KMS-11 (cell line): ENCODE measurements around the gene PTGES3.

ENCODE experiments used
- H2AFZ ChIP-seq: fragments of 200-600 bp; sonication (generic); 2 replicates; pipeline ENCODE4 v1.6.1; 2016; ENCODE audit warnings: antibody characterized with exemption, mixed run types, low read depth
- H3K27ac ChIP-seq: fragments of 200-600 bp; sonication (generic); 2 replicates; pipeline ENCODE4 v1.6.1; 2016; ENCODE audit warnings: mild to moderate bottlenecking, mixed run types
- H3K27me3 ChIP-seq: fragments of 200-600 bp; sonication (generic); 2 replicates; pipeline ENCODE4 v1.6.1; 2017; ENCODE audit warnings: mild to moderate bottlenecking, low read depth, mixed run types, moderate library complexity; ENCODE audit not compliant: insufficient read depth
- H3K36me3 ChIP-seq: fragments of 200-600 bp; sonication (generic); 2 replicates; pipeline ENCODE4 v1.6.1; 2017; ENCODE audit warnings: mild to moderate bottlenecking, mixed run types; ENCODE audit not compliant: insufficient read depth
- H3K4me1 ChIP-seq: fragments of 200-600 bp; sonication (generic); 2 replicates; pipeline ENCODE4 v1.6.1; 2016; ENCODE audit warnings: mild to moderate bottlenecking, low read depth, mixed run types; ENCODE audit not compliant: poor library complexity, severe bottlenecking
- H3K4me2 ChIP-seq: fragments of 200-600 bp; sonication (generic); 2 replicates; pipeline ENCODE4 v1.7.0; 2016; ENCODE audit warnings: mild to moderate bottlenecking, mixed run types
- H3K4me3 ChIP-seq: fragments of 200-600 bp; sonication (generic); IDR thresholded peaks from 2 replicates; pipeline ENCODE4 v1.6.1; 2017; ENCODE audit warnings: low read depth, low read length, mixed read lengths; ENCODE audit not compliant: insufficient read depth
- H3K79me2 ChIP-seq: fragments of 200-600 bp; sonication (generic); 2 replicates; pipeline ENCODE4 v1.6.1; 2016; ENCODE audit warnings: low read depth, mixed run types; ENCODE audit not compliant: insufficient read depth
- H3K9ac ChIP-seq: fragments of 200-600 bp; sonication (generic); 2 replicates; pipeline ENCODE4 v1.6.1; 2016; ENCODE audit warnings: mild to moderate bottlenecking, mixed run types
- H4K20me1 ChIP-seq: fragments of 200-600 bp; sonication (generic); 2 replicates; pipeline ENCODE4 v1.6.1; 2016; ENCODE audit warnings: mild to moderate bottlenecking, mixed run types; ENCODE audit not compliant: insufficient read depth
- TF ChIP-seq, protein P1 (sequence below): fragments of 200-600 bp; sonication (generic); conservative IDR thresholded peaks from 2 replicates; pipeline ENCODE4 v1.6.1; 2017; ENCODE audit warnings: low read depth, mild to moderate bottlenecking, antibody characterized with exemption, low read length, moderate library complexity, mixed read lengths

PTGES3 gene

DNA sequence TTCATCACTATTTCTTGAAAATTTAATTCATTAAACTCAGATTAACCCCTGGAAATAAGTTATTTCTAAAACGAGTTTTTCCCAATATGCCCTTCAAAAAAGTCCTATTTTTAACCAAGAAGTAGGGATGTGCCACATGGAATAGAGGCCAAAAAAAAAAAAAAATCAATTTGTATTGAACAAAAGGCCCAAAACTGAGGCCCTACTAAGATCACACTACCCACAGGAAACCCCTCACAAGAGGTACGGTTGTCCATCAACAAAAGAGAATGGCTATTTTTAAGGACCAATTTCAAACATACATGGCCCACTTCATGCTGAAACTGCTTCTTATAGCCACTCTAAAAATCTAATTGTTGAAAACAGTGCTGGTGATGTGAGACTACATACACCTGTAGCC is 50.5 kb downstream of the PTGES3 start:
- peaks cover 72% of the 10 kb centered on the region for H3K4me1 ChIP-seq
- no peak overlapping the region for H2AFZ ChIP-seq
- peak overlapping the region; percentile 92 for H3K4me2 ChIP-seq
- H3K4me3 ChIP-seq: no peak overlapping the region
- peaks cover 37% of the 10 kb centered on the region; the same call in 1 of the 2 replicates for H3K36me3 ChIP-seq
- H4K20me1 ChIP-seq: 0 out of 2 replicates have a peak, but pooled peaks cover 5% of the 10 kb centered on the region
- TF ChIP-seq, protein P1, sequence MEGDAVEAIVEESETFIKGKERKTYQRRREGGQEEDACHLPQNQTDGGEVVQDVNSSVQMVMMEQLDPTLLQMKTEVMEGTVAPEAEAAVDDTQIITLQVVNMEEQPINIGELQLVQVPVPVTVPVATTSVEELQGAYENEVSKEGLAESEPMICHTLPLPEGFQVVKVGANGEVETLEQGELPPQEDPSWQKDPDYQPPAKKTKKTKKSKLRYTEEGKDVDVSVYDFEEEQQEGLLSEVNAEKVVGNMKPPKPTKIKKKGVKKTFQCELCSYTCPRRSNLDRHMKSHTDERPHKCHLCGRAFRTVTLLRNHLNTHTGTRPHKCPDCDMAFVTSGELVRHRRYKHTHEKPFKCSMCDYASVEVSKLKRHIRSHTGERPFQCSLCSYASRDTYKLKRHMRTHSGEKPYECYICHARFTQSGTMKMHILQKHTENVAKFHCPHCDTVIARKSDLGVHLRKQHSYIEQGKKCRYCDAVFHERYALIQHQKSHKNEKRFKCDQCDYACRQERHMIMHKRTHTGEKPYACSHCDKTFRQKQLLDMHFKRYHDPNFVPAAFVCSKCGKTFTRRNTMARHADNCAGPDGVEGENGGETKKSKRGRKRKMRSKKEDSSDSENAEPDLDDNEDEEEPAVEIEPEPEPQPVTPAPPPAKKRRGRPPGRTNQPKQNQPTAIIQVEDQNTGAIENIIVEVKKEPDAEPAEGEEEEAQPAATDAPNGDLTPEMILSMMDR: no peak
- peaks cover 61% of the 10 kb centered on the region for H3K79me2 ChIP-seq
- peak overlapping the region; percentile 2; the same call in 1 of the 2 replicates for H3K9ac ChIP-seq
- peak overlapping the region; percentile 53; the same call in 1 of the 2 replicates for H3K27ac ChIP-seq
- H3K27me3 ChIP-seq: no peaks in the 10 kb centered on the region

DNA sequence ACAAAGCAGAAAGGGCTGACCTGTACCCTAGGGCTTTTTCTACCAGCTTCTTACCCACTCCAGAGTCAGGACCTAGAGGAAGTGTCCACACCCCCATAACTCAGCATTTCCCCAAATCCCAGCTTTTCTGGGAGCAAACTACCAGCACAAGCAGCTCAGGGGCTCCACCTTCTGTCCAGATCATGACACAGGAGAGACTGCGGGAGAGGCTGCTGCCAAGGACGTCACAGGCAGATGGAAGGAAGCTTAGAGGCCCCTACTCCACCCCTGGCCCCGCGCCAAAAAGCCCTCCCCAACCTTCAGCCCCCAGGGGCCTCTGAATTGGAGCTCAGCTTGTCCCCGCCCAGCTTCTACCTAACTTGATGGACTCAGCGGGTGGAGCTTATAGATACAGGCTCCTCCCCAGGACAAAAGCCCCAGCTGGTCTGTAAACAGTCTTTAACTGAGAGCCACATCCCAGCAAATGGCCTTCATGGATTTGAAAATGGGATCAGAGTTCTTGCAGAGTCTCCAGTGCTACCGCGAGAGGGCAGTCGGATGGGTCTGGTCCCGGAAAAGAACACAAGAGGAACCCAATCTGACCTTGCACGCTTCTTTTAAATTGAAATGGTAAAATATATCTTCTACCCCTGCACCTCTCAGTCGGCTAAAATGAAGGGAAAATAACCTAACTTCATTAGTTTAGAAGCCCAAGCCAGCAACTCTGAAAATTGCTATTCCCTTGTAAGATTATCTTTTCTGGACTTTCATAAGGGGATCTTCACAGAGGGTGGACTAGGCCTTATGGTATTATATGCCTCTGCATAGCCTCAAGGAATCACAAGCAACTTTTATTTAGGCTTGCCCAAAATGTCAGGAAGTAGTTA is 51.2 kb downstream of the PTGES3 start:
- H3K27ac ChIP-seq: peak overlapping the region; percentile 53
- peaks cover 30% of the 10 kb centered on the region; the same call in 1 of the 2 replicates for H3K36me3 ChIP-seq
- H4K20me1 ChIP-seq: no peaks in the 10 kb centered on the region
- H3K9ac ChIP-seq: peak overlapping the region; percentile 59; the same call in 1 of the 2 replicates
- TF ChIP-seq, protein P1: peak; percentile 100
- no peak overlapping the region for H3K4me3 ChIP-seq
- no peaks in the 10 kb centered on the region for H3K27me3 ChIP-seq
- H3K4me1 ChIP-seq: peaks cover 72% of the 10 kb centered on the region
- peak overlapping the region; percentile 48; the same call in 1 of the 2 replicates for H2AFZ ChIP-seq
- peaks cover 60% of the 10 kb centered on the region for H3K79me2 ChIP-seq
- H3K4me2 ChIP-seq: peak overlapping the region; percentile 92

DNA sequence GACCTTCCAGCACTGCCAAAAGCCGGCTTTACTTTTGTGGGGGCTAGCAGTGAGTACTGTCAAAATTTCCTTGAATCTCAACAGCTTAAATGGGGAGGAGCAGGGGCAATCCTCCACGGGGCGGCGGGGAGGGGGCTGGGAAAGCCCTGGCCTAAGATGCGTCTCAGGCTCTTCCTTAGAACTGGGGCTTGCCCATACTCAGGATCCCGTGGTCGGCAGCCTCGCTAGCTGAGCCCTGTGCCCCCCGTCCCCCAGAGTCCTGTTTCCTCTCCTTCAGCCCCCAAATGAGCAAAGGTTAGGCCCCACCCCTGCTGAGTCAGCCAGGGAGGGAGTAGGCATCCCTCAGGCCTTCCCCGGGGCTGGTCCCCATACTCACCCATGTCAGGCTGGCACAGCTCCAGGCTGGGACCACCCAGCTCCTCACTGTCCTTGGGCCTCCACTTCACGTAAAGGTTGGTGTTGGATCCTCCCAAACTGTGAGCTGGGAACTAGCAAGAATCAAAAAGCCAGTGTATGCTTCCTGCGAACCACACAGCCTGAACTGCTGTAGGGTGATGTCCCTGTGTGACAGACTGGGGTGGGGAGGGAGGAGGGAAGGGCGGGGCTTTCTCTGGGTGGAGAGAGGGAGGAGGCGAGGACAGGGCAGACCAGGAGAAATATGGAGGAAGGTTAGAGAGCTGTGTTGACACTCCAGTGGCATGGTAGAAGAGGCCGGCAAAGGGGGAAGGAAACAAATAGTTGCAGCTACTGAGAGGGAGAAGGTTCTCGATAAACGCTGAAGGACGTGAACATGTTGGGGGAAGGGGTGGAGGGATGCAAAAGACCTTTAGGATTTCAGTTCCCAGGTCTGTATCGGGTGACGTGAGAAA is 52.0 kb downstream of the PTGES3 start:
- Histone ChIP-seq H3K9ac (peak overlapping the region; percentile 59), H3K79me2 (peaks cover 63% of the 10 kb centered on the region), H3K36me3 (peaks cover 24% of the 10 kb centered on the region; the same call in 1 of the 2 replicates), H2AFZ (peak overlapping the region; percentile 48), H3K4me3 (no peak overlapping the region), H3K27me3 (no peaks in the 10 kb centered on the region), H3K4me1 (peaks cover 72% of the 10 kb centered on the region), H4K20me1 (no peaks in the 10 kb centered on the region), H3K27ac (peak overlapping the region; percentile 53), H3K4me2 (peak overlapping the region; percentile 92)
- TF ChIP-seq, protein P1: no peak
